ENCODE results near the gene TPST1. TPM values are rescaled to one million over a fixed set of nuclear protein-coding genes. Genes with fewer than 3 reads are reported as not detected.

TPST1 gene
- total RNA-seq, 1 experiment from 2014 or later = 14.9 TPM

DNA sequence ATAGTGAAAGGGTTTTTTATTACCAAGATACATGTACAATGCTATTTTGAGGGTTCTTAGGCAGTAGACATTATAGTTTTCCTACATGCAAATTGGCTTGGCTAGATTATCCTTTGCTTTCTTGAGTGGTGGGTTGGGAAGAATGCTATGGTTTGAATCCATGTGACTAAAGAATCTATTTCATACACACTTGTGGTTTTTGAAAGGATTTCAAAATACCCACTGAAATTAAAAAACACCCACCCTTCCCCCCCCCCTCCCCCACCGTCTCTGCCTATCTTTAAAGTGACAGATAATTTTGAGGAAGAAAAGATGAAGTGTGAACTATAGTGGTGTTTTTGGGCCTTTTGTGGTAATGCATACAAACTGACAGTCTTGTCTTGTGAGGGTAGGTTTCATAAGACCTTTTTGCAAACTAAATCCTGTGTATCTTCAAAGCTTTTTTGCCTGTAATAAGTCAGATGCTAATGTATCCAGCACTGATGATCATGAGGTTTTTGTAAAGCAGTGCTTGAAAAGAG lies 90.9 kb downstream of the TPST1 start:
- Histone ChIP-seq H3K27me3 (ENCODE audit: insufficient read depth, low read depth) (no peaks in the 10 kb centered on the region), H3K4me2 (no peak overlapping the region), H3K9me2 (ENCODE audit: insufficient read depth) (no peaks in the 10 kb centered on the region), H3K4me3 (no peak overlapping the region), H2AFZ (no peak overlapping the region), H3F3A (ENCODE audit: insufficient read depth, low read depth) (no peaks in the 10 kb centered on the region), H4K20me1 (ENCODE audit: insufficient read depth) (no peaks in the 10 kb centered on the region), H3K79me2 (ENCODE audit: low read depth) (no peaks in the 10 kb centered on the region), H3K36me3 (ENCODE audit: low read depth) (0 out of 2 replicates have a peak, but pooled peaks cover 4% of the 10 kb centered on the region), H3K27ac (no peak overlapping the region), H3K9me3 (ENCODE audit: insufficient read depth, low read depth) (peaks cover 14% of the 10 kb centered on the region; the same call in 1 of the 2 replicates), H3K4me1 (replicated peaks; ENCODE audit: insufficient read depth) (no peaks in the 10 kb centered on the region)
- TF ChIP-seq EZH2 (IDR thresholded peaks at IDR 0.05; ENCODE audit: low read depth) = no peak
- TF ChIP-seq, protein P1, sequence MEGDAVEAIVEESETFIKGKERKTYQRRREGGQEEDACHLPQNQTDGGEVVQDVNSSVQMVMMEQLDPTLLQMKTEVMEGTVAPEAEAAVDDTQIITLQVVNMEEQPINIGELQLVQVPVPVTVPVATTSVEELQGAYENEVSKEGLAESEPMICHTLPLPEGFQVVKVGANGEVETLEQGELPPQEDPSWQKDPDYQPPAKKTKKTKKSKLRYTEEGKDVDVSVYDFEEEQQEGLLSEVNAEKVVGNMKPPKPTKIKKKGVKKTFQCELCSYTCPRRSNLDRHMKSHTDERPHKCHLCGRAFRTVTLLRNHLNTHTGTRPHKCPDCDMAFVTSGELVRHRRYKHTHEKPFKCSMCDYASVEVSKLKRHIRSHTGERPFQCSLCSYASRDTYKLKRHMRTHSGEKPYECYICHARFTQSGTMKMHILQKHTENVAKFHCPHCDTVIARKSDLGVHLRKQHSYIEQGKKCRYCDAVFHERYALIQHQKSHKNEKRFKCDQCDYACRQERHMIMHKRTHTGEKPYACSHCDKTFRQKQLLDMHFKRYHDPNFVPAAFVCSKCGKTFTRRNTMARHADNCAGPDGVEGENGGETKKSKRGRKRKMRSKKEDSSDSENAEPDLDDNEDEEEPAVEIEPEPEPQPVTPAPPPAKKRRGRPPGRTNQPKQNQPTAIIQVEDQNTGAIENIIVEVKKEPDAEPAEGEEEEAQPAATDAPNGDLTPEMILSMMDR (conservative IDR thresholded peaks at IDR 0.05) = no peak
- intact Hi-C loops (cut with micrococcal nuclease; ENCODE audit: unreplicated experiment) = no loop called here
- ChIA-PET CTCF (interaction anchor here (0.6 kb wide), 1 partner anchor 199 kb away, joined by 6 read pairs; no protein-coding TSS in a partner anchor), POLR2A (ENCODE audit: unreplicated experiment) (no interaction called here)
- no peak for DNase-seq
- BruUV-seq (replicated peaks) = no TSS peak

DNA sequence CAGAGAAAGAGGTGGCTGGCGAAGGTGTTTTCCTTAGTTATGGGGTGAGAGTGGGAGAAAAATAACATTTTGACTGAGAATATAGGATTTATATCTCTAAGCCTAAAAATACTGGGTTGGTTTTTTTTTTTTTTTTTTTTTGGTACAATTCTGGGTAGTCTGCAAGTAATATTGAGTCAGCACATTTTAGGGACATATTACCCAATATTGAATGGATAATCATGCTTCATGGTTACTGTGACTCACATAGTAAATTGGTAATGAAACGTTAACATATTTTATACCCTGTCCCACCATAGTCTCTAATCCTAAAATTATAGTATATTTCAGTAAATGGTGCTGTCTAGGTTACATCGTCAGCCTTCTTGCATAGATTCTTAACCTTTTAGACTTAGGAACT lies 91.4 kb downstream of the TPST1 start:
- Histone ChIP-seq H3K4me3 (no peak overlapping the region), H3K79me2 (ENCODE audit: low read depth) (no peaks in the 10 kb centered on the region), H2AFZ (no peak overlapping the region), H3F3A (ENCODE audit: insufficient read depth, low read depth) (no peaks in the 10 kb centered on the region), H3K36me3 (ENCODE audit: low read depth) (0 out of 2 replicates have a peak, but pooled peaks cover 4% of the 10 kb centered on the region), H3K4me2 (no peak overlapping the region), H3K9me2 (ENCODE audit: insufficient read depth) (no peaks in the 10 kb centered on the region), H3K4me1 (replicated peaks; ENCODE audit: insufficient read depth) (no peaks in the 10 kb centered on the region), H3K27me3 (ENCODE audit: insufficient read depth, low read depth) (no peaks in the 10 kb centered on the region), H3K9me3 (ENCODE audit: insufficient read depth, low read depth) (peaks cover 14% of the 10 kb centered on the region; the same call in 1 of the 2 replicates), H4K20me1 (ENCODE audit: insufficient read depth) (no peaks in the 10 kb centered on the region), H3K27ac (no peak overlapping the region)
- TF ChIP-seq EZH2 (IDR thresholded peaks at IDR 0.05; ENCODE audit: low read depth) = no peak
- TF ChIP-seq, protein P1 (conservative IDR thresholded peaks at IDR 0.05) = no peak
- no peak for DNase-seq
- BruUV-seq (replicated peaks) = no TSS peak
- ChIA-PET POLR2A (ENCODE audit: unreplicated experiment) (no interaction called here), CTCF (interaction anchor here (0.6 kb wide), 1 partner anchor 198 kb away, joined by 6 read pairs; no protein-coding TSS in a partner anchor)
- intact Hi-C loops (cut with micrococcal nuclease; ENCODE audit: unreplicated experiment) = no loop called here

DNA sequence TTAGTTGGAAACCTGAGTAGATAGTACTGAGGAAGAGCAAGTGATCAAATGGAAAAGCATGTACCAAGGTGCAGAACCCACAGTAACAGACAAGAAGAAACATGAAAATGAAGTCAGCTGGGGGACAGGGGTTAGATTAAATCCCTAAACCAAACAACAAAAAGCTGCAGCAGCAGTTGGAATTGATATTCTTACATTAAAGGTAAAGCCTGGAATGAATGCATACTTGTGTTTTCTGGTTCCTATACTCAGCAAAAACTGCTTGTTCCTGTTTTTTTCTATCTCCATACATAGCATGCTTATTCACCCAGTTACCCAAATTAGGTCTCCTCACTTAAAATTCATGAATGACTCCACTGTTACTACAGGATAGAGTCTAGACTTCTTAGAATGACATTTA lies 92.4 kb downstream of the TPST1 start:
- H3K36me3 ChIP-seq (ENCODE audit: low read depth) = 0 out of 2 replicates have a peak, but pooled peaks cover 4% of the 10 kb centered on the region
- no peak overlapping the region for H3K4me3 ChIP-seq
- no peaks in the 10 kb centered on the region for H3K27me3 ChIP-seq (ENCODE audit: insufficient read depth, low read depth)
- ChIA-PET POLR2A (ENCODE audit: unreplicated experiment) (no interaction called here), CTCF (no interaction called here)
- no peaks in the 10 kb centered on the region for H3F3A ChIP-seq (ENCODE audit: insufficient read depth, low read depth)
- H3K9me3 ChIP-seq (ENCODE audit: insufficient read depth, low read depth) = peaks cover 14% of the 10 kb centered on the region; the same call in 1 of the 2 replicates
- H3K79me2 ChIP-seq (ENCODE audit: low read depth) = no peaks in the 10 kb centered on the region
- no peak overlapping the region for H3K27ac ChIP-seq
- BruUV-seq (replicated peaks) = no TSS peak
- no peak overlapping the region for H3K4me2 ChIP-seq
- no peak for DNase-seq
- H3K4me1 ChIP-seq (replicated peaks; ENCODE audit: insufficient read depth) = no peaks in the 10 kb centered on the region
- H3K9me2 ChIP-seq (ENCODE audit: insufficient read depth) = no peaks in the 10 kb centered on the region
- no peaks in the 10 kb centered on the region for H4K20me1 ChIP-seq (ENCODE audit: insufficient read depth)
- H2AFZ ChIP-seq = no peak overlapping the region
- TF ChIP-seq EZH2 (IDR thresholded peaks at IDR 0.05; ENCODE audit: low read depth) = no peak
- intact Hi-C loops (cut with micrococcal nuclease; ENCODE audit: unreplicated experiment) = no loop called here

DNA sequence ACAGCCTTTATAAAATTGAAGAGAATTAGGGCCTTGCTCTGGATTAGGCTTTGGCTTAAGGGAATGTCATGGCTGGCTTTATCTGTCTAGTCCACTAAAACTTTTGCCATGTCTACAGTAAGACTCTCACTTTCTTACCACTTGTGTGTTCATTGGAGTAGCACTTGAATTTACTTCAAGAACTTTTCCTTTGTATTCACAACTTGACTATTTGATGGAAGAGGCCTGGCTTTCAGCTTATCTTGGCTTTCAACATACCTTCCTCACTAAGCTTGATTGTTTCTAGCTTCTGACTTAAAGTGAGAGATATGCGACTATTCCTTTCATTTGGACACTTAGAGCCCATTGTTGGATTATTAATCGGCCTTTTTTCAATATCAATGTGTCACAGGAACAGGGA lies 96.1 kb downstream of the TPST1 start:
- Histone ChIP-seq H2AFZ (no peak overlapping the region), H3F3A (ENCODE audit: insufficient read depth, low read depth) (peaks cover 4% of the 10 kb centered on the region; the same call in 1 of the 2 replicates), H4K20me1 (ENCODE audit: insufficient read depth) (no peaks in the 10 kb centered on the region), H3K4me2 (no peak overlapping the region), H3K27ac (no peak overlapping the region), H3K36me3 (ENCODE audit: low read depth) (0 out of 2 replicates have a peak, but pooled peaks cover 4% of the 10 kb centered on the region), H3K9me3 (ENCODE audit: insufficient read depth, low read depth) (peaks cover 14% of the 10 kb centered on the region; the same call in 1 of the 2 replicates), H3K9me2 (ENCODE audit: insufficient read depth) (no peaks in the 10 kb centered on the region), H3K4me3 (no peak overlapping the region), H3K79me2 (ENCODE audit: low read depth) (no peaks in the 10 kb centered on the region), H3K27me3 (ENCODE audit: insufficient read depth, low read depth) (no peaks in the 10 kb centered on the region), H3K4me1 (replicated peaks; ENCODE audit: insufficient read depth) (peaks cover 12% of the 10 kb centered on the region)
- intact Hi-C loops (cut with micrococcal nuclease; ENCODE audit: unreplicated experiment) = no loop called here
- BruUV-seq (replicated peaks) = no TSS peak
- no peak for DNase-seq
- POLR2A ChIA-PET (ENCODE audit: unreplicated experiment) = no interaction called here
- CTCF ChIA-PET = no interaction called here
- no peak for TF ChIP-seq EZH2 (IDR thresholded peaks at IDR 0.05; ENCODE audit: low read depth)
- TF ChIP-seq, protein P1 (conservative IDR thresholded peaks at IDR 0.05) = no peak

Data from PC-9 (cell line).